CD1c-positive myeloid dendritic cell (primary cell): ENCODE measurements around the gene PRPF40A.
"Not testable (repeated sequence)": the region's sequence is repeated elsewhere in the genome, so short reads cannot be mapped to it uniquely, and the experiment has no call there.

ENCODE experiments used
- DNase-seq: peaks from one replicate; pipeline ENCODE4 v3.0.0-alpha.2; 2016; ENCODE audit errors: extremely low spot score

The PRPF40A gene

GRCh38 chr2:152717228-152718075 is at the start of gene PRPF40A:
PRPF40A (minus strand) TSS chr2:152717461; CDS start chr2:152717439, 22 bp downstream.
- peak; percentile 100 for DNase-seq

GRCh38 chr2:152766928-152767327 is 49.7 kb upstream of the PRPF40A start:
- no peak for DNase-seq

GRCh38 chr2:152763651-152764050 is 46.4 kb upstream of the PRPF40A start:
- DNase-seq = no peak

- not testable (repeated sequence) for DNase-seq
These were observed 45.9 kb upstream of the PRPF40A start for GRCh38 chr2:152763208-152763607.

- no peak for DNase-seq
These were observed 44.9 kb upstream of the PRPF40A start for GRCh38 chr2:152762202-152762601.

GRCh38 chr2:152761214-152761613 is 44.0 kb upstream of the PRPF40A start:
- DNase-seq = no peak

GRCh38 chr2:152759290-152760072 is 42.2 kb upstream of the PRPF40A start:
- DNase-seq = no peak

GRCh38 chr2:152755029-152755428 is 37.8 kb upstream of the PRPF40A start:
- DNase-seq = no peak

- not testable (repeated sequence) for DNase-seq
These were observed 30.5 kb upstream of the PRPF40A start for GRCh38 chr2:152747751-152748150.

GRCh38 chr2:152743002-152743401 is 25.7 kb upstream of the PRPF40A start:
- DNase-seq = no peak

- DNase-seq = peak; percentile 67
These were observed 23.6 kb upstream of the PRPF40A start for GRCh38 chr2:152740743-152741328.

GRCh38 chr2:152739705-152740104 is 22.4 kb upstream of the PRPF40A start:
- DNase-seq = not testable (repeated sequence)

- DNase-seq = no peak
These were observed 21.2 kb upstream of the PRPF40A start for GRCh38 chr2:152738438-152738837.

- not testable (repeated sequence) for DNase-seq
These were observed 20.2 kb upstream of the PRPF40A start for GRCh38 chr2:152737509-152737908.

- DNase-seq = peak; percentile 28
These were observed 13.5 kb upstream of the PRPF40A start for GRCh38 chr2:152730591-152731333.

- no peak for DNase-seq
These were observed 12.6 kb upstream of the PRPF40A start for GRCh38 chr2:152729844-152730243.

- DNase-seq = no peak
These were observed 6.7 kb upstream of the PRPF40A start for GRCh38 chr2:152723918-152724317.

GRCh38 chr2:152722639-152723038 is 5.4 kb upstream of the PRPF40A start:
- DNase-seq = not testable (repeated sequence)

GRCh38 chr2:152720794-152721193 is 3.5 kb upstream of the PRPF40A start:
- DNase-seq = no peak

- DNase-seq = no peak
These were observed 1.8 kb upstream of the PRPF40A start for GRCh38 chr2:152718909-152719645.
